Osteoblast (primary cell): ENCODE data around the gene FGFBP1. TPM values are rescaled to one million over a fixed set of nuclear protein-coding genes. Genes with fewer than 3 reads are reported as not detected.

Experiments used
- DNase-seq: peaks from one replicate; pipeline ENCODE4 v3.0.0; 2011; ENCODE audit warnings: low spot score, mixed read lengths; ENCODE audit not compliant: insufficient read length; ENCODE audit errors: missing footprints
- H2AFZ ChIP-seq: 2 replicates; pipeline ENCODE4 v1.6.0; 2011; ENCODE audit warnings: mild to moderate bottlenecking, low read length
- H3K27ac ChIP-seq: 2 replicates; pipeline ENCODE4 v1.5.1; 2011; ENCODE audit warnings: mild to moderate bottlenecking, low read depth, low read length, moderate library complexity
- H3K27me3 ChIP-seq: 2 replicates; pipeline ENCODE4 v1.6.0; 2012; ENCODE audit warnings: mild to moderate bottlenecking, control low read depth, inconsistent platforms, low read length, moderate library complexity; ENCODE audit not compliant: insufficient read depth
- H3K36me3 ChIP-seq: 2 replicates; pipeline ENCODE4 v1.5.1; 2011; ENCODE audit warnings: mild to moderate bottlenecking, low read length, control low read depth, moderate library complexity; ENCODE audit not compliant: insufficient read depth
- H3K4me1 ChIP-seq: 2 replicates; pipeline ENCODE4 v1.5.1; 2011; ENCODE audit warnings: mild to moderate bottlenecking, low read length, control low read depth, moderate library complexity; ENCODE audit not compliant: insufficient read depth
- H3K4me2 ChIP-seq: 2 replicates; pipeline ENCODE4 v1.6.0; 2011; ENCODE audit warnings: mild to moderate bottlenecking, low read length; ENCODE audit not compliant: insufficient read depth
- H3K4me3 ChIP-seq: fragments of 200-600 bp; sonication (generic); 3 replicates; pipeline ENCODE4 v1.5.1; 2012; ENCODE audit warnings: mild to moderate bottlenecking, low read length, inconsistent platforms; ENCODE audit not compliant: insufficient read depth
- H3K79me2 ChIP-seq: 2 replicates; pipeline ENCODE4 v1.6.0; 2012; ENCODE audit warnings: mild to moderate bottlenecking, low read length, control low read depth, inconsistent platforms; ENCODE audit not compliant: insufficient read depth
- H3K9me3 ChIP-seq: 2 replicates; pipeline ENCODE4 v1.5.1; 2011; ENCODE audit warnings: low read depth, low read length, control low read depth
- H4K20me1 ChIP-seq: 2 replicates; pipeline ENCODE4 v1.6.0; 2012; ENCODE audit warnings: mild to moderate bottlenecking, low read length, control low read depth; ENCODE audit not compliant: insufficient read depth
- total RNA-seq: library from RNA; depleted of rRNA; stranded (reverse); fragments of >200 nt; gene quantifications from 2 replicates; pipeline ENCODE4 v1.2.3, GENCODE V29; 2012
- TF ChIP-seq, protein P1 (sequence below): IDR thresholded peaks from 2 replicates; pipeline ENCODE4 v1.5.1; 2011; ENCODE audit warnings: mild to moderate bottlenecking, low read depth, low read length, moderate library complexity; ENCODE audit errors: extremely low read depth

FGFBP1 gene
- total RNA-seq, 1 donor, result not detected

DNA sequence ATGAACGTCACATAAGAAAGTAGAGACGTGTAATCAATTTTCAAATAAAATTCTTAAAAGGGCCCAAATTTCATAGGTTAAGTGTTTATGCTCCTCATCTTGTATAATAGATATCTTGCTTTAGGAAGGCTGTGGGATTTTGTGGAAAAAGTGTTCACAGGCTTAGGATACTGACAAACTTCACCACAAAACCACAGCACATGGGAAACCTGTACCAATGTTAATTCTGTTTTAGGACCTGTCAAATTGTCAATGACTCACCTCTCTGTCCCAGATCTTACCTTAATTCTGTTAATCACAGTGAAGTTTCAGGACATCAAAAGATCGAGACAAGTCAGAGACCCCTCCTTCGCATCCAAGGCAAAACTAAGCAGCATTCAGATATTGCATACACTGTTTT is 24.2 kb downstream of the FGFBP1 start:
- H2AFZ ChIP-seq, result no peak overlapping the region
- no peaks in the 10 kb centered on the region for H3K9me3 ChIP-seq
- peaks cover 25% of the 10 kb centered on the region for H3K4me1 ChIP-seq
- H3K79me2 ChIP-seq, result no peaks in the 10 kb centered on the region
- no peak for DNase-seq
- H4K20me1 ChIP-seq, result no peaks in the 10 kb centered on the region
- H3K27ac ChIP-seq, result peak overlapping the region; percentile 50
- no peaks in the 10 kb centered on the region for H3K27me3 ChIP-seq
- TF ChIP-seq, protein P1, sequence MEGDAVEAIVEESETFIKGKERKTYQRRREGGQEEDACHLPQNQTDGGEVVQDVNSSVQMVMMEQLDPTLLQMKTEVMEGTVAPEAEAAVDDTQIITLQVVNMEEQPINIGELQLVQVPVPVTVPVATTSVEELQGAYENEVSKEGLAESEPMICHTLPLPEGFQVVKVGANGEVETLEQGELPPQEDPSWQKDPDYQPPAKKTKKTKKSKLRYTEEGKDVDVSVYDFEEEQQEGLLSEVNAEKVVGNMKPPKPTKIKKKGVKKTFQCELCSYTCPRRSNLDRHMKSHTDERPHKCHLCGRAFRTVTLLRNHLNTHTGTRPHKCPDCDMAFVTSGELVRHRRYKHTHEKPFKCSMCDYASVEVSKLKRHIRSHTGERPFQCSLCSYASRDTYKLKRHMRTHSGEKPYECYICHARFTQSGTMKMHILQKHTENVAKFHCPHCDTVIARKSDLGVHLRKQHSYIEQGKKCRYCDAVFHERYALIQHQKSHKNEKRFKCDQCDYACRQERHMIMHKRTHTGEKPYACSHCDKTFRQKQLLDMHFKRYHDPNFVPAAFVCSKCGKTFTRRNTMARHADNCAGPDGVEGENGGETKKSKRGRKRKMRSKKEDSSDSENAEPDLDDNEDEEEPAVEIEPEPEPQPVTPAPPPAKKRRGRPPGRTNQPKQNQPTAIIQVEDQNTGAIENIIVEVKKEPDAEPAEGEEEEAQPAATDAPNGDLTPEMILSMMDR, result no peak
- H3K4me3 ChIP-seq, result no peak overlapping the region
- no peaks in the 10 kb centered on the region for H3K36me3 ChIP-seq
- H3K4me2 ChIP-seq, result no peak overlapping the region

DNA sequence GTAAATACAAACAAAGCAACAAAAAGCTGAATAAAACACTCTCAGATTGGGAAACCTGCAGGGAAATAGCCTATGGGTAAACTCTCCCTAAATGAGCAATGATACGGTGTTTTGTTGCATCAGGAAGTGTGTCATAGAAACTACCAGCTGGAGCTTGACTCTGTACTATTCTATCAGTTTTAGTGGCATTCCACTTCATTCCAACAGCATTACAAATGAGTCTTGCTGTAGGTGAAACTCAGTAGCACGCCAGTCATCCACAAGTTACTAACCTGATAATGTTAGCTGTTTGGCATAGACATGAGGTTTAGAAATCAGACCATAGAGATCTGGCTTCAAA is 24.9 kb downstream of the FGFBP1 start:
- H3K4me2 ChIP-seq, result peak overlapping the region; percentile 21
- H3K36me3 ChIP-seq, result no peaks in the 10 kb centered on the region
- no peaks in the 10 kb centered on the region for H3K9me3 ChIP-seq
- peak; percentile 90 for DNase-seq
- no peaks in the 10 kb centered on the region for H3K27me3 ChIP-seq
- H3K27ac ChIP-seq, result peak overlapping the region; percentile 63
- H3K79me2 ChIP-seq, result no peaks in the 10 kb centered on the region
- H2AFZ ChIP-seq, result no peak overlapping the region
- TF ChIP-seq, protein P1, result no peak
- H4K20me1 ChIP-seq, result no peaks in the 10 kb centered on the region
- H3K4me1 ChIP-seq, result peaks cover 25% of the 10 kb centered on the region
- no peak overlapping the region for H3K4me3 ChIP-seq

DNA sequence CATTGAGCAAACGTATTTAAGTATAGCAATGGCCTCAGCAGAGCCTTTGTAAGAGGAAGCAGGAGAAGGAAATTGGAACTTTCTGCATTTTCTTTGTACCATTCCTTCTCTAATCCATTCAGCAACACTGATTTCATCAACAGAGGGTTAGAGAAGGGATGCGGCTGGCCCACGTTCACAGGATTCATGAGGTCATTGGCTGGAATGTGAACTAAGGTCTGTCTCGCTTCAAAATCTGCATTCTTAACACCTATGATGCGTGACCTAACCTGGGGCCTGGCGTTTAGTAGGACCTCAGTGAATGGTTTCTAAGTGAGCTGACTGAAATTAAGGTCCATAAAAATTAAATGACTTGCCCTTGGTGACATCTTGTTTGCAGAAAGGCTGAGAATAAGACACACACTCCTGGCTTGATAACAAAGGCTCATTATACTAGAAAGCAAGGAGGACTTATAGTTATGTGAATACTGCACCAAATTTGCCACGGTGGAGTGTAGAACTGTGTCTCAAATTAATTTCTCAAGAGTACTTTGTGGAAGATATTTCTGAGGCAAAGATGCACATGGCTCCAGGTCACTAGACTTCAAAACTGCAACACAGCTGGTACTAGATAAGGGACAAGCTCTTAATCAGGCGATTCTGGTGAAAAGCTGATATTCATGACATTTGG is 25.4 kb downstream of the FGFBP1 start:
- Histone ChIP-seq H4K20me1 (no peaks in the 10 kb centered on the region), H2AFZ (no peak overlapping the region), H3K27ac (peak overlapping the region; percentile 63), H3K4me1 (peaks cover 25% of the 10 kb centered on the region), H3K9me3 (no peaks in the 10 kb centered on the region), H3K4me2 (peak overlapping the region; percentile 21), H3K79me2 (no peaks in the 10 kb centered on the region), H3K27me3 (no peaks in the 10 kb centered on the region), H3K4me3 (no peak overlapping the region), H3K36me3 (no peaks in the 10 kb centered on the region)
- TF ChIP-seq, protein P1, result no peak
- DNase-seq, result no peak

DNA sequence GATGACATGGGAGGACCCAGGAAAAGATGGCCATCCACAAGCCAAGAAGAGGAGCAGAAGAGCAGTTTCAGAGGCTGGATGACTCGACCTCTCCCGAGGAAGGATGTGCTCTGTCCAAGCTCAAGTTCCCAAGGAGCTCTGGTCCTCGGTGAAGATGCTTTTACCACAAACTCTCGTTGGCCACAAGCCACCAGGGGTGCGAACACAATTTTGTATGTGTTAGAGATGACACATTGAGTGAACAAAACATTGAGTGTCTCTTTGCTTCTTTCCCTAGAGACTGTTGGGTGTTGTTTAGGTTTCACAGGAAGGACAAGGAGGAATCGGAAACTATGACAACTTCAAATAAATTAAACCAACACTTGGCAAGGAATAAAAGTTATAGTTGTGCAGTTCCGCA is 26.3 kb downstream of the FGFBP1 start:
- H3K27ac ChIP-seq, result peak overlapping the region; percentile 63
- H3K27me3 ChIP-seq, result no peaks in the 10 kb centered on the region
- H3K4me3 ChIP-seq, result no peak overlapping the region
- H3K36me3 ChIP-seq, result no peaks in the 10 kb centered on the region
- H3K4me2 ChIP-seq, result no peak overlapping the region
- peaks cover 25% of the 10 kb centered on the region for H3K4me1 ChIP-seq
- no peak overlapping the region for H2AFZ ChIP-seq
- H3K9me3 ChIP-seq, result no peaks in the 10 kb centered on the region
- no peaks in the 10 kb centered on the region for H3K79me2 ChIP-seq
- no peak for DNase-seq
- TF ChIP-seq, protein P1, result no peak
- no peaks in the 10 kb centered on the region for H4K20me1 ChIP-seq
